Fibroblast of lung (primary cell): ENCODE measurements around the gene PTGR1.

ENCODE experiments used
- EZH2 ChIP-seq: IDR thresholded peaks from 2 replicates; pipeline ENCODE4 v1.5.1; 2012; ENCODE audit warnings: low read length, control low read depth, mild to moderate bottlenecking; ENCODE audit errors: missing control alignments
- TF ChIP-seq, protein P1 (sequence below), 2 donors: IDR thresholded peaks in 1 of 2; conservative IDR thresholded peaks in 1 of 2; 1 replicate in 1 of 2; 2 replicates in 1 of 2; pipeline ENCODE4 v1.5.1; 2011 to 2012; ENCODE audit warnings: low read length in 2 of 2, control low read depth in 1 of 2, inconsistent platforms in 1 of 2, low read depth in 1 of 2, mild to moderate bottlenecking in 1 of 2

DNA sequence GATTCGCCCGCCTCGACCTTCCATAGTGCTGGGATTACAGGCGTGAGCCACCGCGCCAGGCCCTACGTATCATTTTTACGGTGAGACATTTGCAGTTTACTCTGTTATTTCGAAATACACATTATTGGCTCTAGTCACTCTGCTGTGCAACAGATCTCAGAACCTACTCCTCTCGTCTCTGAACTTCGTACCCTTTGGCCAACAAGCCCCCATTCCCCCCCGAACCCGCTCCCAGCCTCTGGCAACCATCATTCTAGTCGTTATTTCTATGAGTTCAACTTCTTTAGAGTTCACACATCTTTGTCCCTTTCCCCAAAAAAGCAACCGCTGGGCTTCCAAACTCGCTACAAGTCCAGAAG lies 735 bp downstream of the PTGR1 start:
- TF ChIP-seq, protein P1, sequence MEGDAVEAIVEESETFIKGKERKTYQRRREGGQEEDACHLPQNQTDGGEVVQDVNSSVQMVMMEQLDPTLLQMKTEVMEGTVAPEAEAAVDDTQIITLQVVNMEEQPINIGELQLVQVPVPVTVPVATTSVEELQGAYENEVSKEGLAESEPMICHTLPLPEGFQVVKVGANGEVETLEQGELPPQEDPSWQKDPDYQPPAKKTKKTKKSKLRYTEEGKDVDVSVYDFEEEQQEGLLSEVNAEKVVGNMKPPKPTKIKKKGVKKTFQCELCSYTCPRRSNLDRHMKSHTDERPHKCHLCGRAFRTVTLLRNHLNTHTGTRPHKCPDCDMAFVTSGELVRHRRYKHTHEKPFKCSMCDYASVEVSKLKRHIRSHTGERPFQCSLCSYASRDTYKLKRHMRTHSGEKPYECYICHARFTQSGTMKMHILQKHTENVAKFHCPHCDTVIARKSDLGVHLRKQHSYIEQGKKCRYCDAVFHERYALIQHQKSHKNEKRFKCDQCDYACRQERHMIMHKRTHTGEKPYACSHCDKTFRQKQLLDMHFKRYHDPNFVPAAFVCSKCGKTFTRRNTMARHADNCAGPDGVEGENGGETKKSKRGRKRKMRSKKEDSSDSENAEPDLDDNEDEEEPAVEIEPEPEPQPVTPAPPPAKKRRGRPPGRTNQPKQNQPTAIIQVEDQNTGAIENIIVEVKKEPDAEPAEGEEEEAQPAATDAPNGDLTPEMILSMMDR (conservative IDR thresholded peaks at IDR 0.05 in 1 of 2, IDR thresholded peaks at IDR 0.05 in 1 of 2; ENCODE audit: low read depth in 1 of 2, low read length in 2 of 2) = no peak
- TF ChIP-seq EZH2 = no peak
